HepG2 (cell line): Measurements from ENCODE around the gene CLDN4. TPM values are rescaled to one million over a fixed set of nuclear protein-coding genes. Genes with fewer than 3 reads are reported as not detected.

Experiments used
- ATM ChIP-seq: fragments of 450-650 bp; IDR thresholded peaks from 2 replicates; pipeline ENCODE4 v1.7.1; 2017; ENCODE audit warnings: mild to moderate bottlenecking, borderline replicate concordance
- ESRRA ChIP-seq: sonication (generic); formaldehyde crosslinking; IDR thresholded peaks from 2 replicates; pipeline ENCODE4 v1.5.1; 2020; ENCODE audit warnings: mild to moderate bottlenecking, low read depth, missing genetic modification reagents
- HNRNPUL1 ChIP-seq: fragments of 200-400 bp; formaldehyde crosslinking; IDR thresholded peaks from 2 replicates; pipeline ENCODE4 v1.6.1; 2017; ENCODE audit warnings: low read depth, mild to moderate bottlenecking, low read length, moderate library complexity
- MAFF ChIP-seq: IDR thresholded peaks from 2 replicates; pipeline ENCODE4 v1.6.1; 2011; ENCODE audit warnings: low read depth, low read length, improper control_type of control experiment
- NFYC ChIP-seq: IDR thresholded peaks from 2 replicates; pipeline ENCODE4 v1.6.1; 2016; ENCODE audit warnings: missing genetic modification reagents, missing compliant biosample characterization
- POGZ ChIP-seq: sonication (generic); formaldehyde crosslinking; IDR thresholded peaks from 2 replicates; pipeline ENCODE4 v1.4.0; 2020; ENCODE audit warnings: mild to moderate bottlenecking, missing genetic modification reagents
- RCOR2 ChIP-seq: IDR thresholded peaks from 2 replicates; pipeline ENCODE4 v1.6.1; 2016; ENCODE audit warnings: missing biosample characterization, missing genetic modification reagents
- SATB2 ChIP-seq: sonication (generic); formaldehyde crosslinking; IDR thresholded peaks from 2 replicates; pipeline ENCODE4 v1.5.0; 2020; ENCODE audit warnings: missing genetic modification reagents
- SOX13 ChIP-seq, 3 experiments: fragments of 450-650 bp in 1 of 3; sonication (generic) in 1 of 3; formaldehyde crosslinking in 1 of 3; IDR thresholded peaks in 2 of 3; conservative IDR thresholded peaks in 1 of 3; 2 replicates each; pipeline versions ENCODE4 v1.5.0 to v1.6.1; 2016 to 2020; ENCODE audit warnings: antibody characterized with exemption in 1 of 3, mild to moderate bottlenecking in 1 of 3, missing compliant biosample characterization in 1 of 3, missing genetic modification reagents in 1 of 3, moderate library complexity in 1 of 3
- SRSF4 ChIP-seq: fragments of 200-400 bp; formaldehyde crosslinking; IDR thresholded peaks from one replicate; pipeline ENCODE4 v1.6.1; 2018; ENCODE audit warnings: mild to moderate bottlenecking, low read depth, low read length, moderate library complexity; ENCODE audit not compliant: poor library complexity, severe bottlenecking
- TBP ChIP-seq: sonication (generic); formaldehyde crosslinking; IDR thresholded peaks from 2 replicates; pipeline ENCODE4 v1.5.0; 2020; ENCODE audit warnings: missing genetic modification reagents
- ZC3H4 ChIP-seq: sonication (generic); formaldehyde crosslinking; IDR thresholded peaks from 2 replicates; pipeline ENCODE4 v1.4.0; 2020; ENCODE audit warnings: missing genetic modification reagents, borderline replicate concordance
- ZNF282 ChIP-seq: fragments of 450-650 bp; IDR thresholded peaks from 2 replicates; pipeline ENCODE4 v1.6.1; 2018; ENCODE audit not compliant: partially characterized antibody
- ZNF3 ChIP-seq: IDR thresholded peaks from 2 replicates; pipeline ENCODE4 v1.7.0; 2017; ENCODE audit warnings: inconsistent platforms
- ZNF30 ChIP-seq: sonication (generic); formaldehyde crosslinking; IDR thresholded peaks from 2 replicates; pipeline ENCODE4 v1.5.0; 2020; ENCODE audit warnings: mild to moderate bottlenecking, missing genetic modification reagents
- ZNF468 ChIP-seq: sonication (generic); formaldehyde crosslinking; IDR thresholded peaks from 2 replicates; pipeline ENCODE4 v1.8.0; 2022; ENCODE audit warnings: mild to moderate bottlenecking, moderate library complexity, missing genetic modification reagents
- ZNF615 ChIP-seq: sonication (generic); formaldehyde crosslinking; IDR thresholded peaks from 2 replicates; pipeline ENCODE4 v1.5.0; 2020; ENCODE audit warnings: mild to moderate bottlenecking, missing genetic modification reagents, borderline replicate concordance
- ZNF660 ChIP-seq: sonication (generic); formaldehyde crosslinking; IDR thresholded peaks from 2 replicates; pipeline ENCODE4 v1.5.1; 2020; ENCODE audit warnings: mild to moderate bottlenecking, low read depth, missing genetic modification reagents, borderline replicate concordance
- ZNF75D ChIP-seq: sonication (generic); formaldehyde crosslinking; IDR thresholded peaks from 2 replicates; pipeline ENCODE4 v1.8.1; 2023; ENCODE audit warnings: missing genetic modification reagents, mild to moderate bottlenecking, borderline replicate concordance
- polyA plus RNA-seq, 8 experiments: library from polyadenylated mRNA; depleted of rRNA in 3 of 8; stranded (reverse) in 7 of 8; unstranded in 1 of 8; fragments of >200 nt; fragmentation: Illumina TruSeq in 4 of 8; extraction: Trizol in 4 of 8; gene quantifications; 2 replicates each; pipeline versions ENCODE4 v1.2.1 to v1.2.3, GENCODE V29; 2011 to 2016; ENCODE audit warnings: low read depth in 4 of 8, missing spikeins in 1 of 8, mixed read lengths in 1 of 8; ENCODE audit not compliant: insufficient read depth in 1 of 8
- total RNA-seq, 5 experiments: library from RNA; depleted of rRNA; stranded (reverse); fragments of >200 nt; fragmentation: Illumina TruSeq; extraction: Trizol; gene quantifications; 2 replicates each; pipeline ENCODE4 v1.2.3, GENCODE V29; 2016; ENCODE audit warnings: low read depth in 1 of 5
- TF ChIP-seq, protein P1 (sequence below): sonication (generic); formaldehyde crosslinking; IDR thresholded peaks from 2 replicates; pipeline ENCODE4 v1.4.0; 2020; ENCODE audit warnings: missing genetic modification reagents, low read depth, mild to moderate bottlenecking, borderline replicate concordance
- TF ChIP-seq, protein P2 (sequence below): sonication (generic); formaldehyde crosslinking; IDR thresholded peaks from 2 replicates; pipeline ENCODE4 v1.8.1; 2023; ENCODE audit warnings: mild to moderate bottlenecking, moderate library complexity, missing genetic modification reagents
- TF ChIP-seq, protein P3 (sequence below): sonication (generic); formaldehyde crosslinking; IDR thresholded peaks from 2 replicates; pipeline ENCODE4 v1.8.0; 2022; ENCODE audit warnings: mild to moderate bottlenecking, missing genetic modification reagents, moderate library complexity
- TF ChIP-seq, protein P4 (sequence below): sonication (generic); formaldehyde crosslinking; conservative IDR thresholded peaks from 2 replicates; pipeline ENCODE4 v1.8.1; 2023; ENCODE audit warnings: missing genetic modification reagents
- TF ChIP-seq, protein P5 (sequence below): sonication (generic); formaldehyde crosslinking; IDR thresholded peaks from 2 replicates; pipeline ENCODE4 v1.4.0; 2020; ENCODE audit warnings: mild to moderate bottlenecking, missing genetic modification reagents

Gene CLDN4
- total and polyA plus RNA-seq, 2 of the 13 experiments (the other 11 are each of a cell fraction or from before 2014, with no cell fraction given): 28.2 to 35.7 TPM

DNA sequence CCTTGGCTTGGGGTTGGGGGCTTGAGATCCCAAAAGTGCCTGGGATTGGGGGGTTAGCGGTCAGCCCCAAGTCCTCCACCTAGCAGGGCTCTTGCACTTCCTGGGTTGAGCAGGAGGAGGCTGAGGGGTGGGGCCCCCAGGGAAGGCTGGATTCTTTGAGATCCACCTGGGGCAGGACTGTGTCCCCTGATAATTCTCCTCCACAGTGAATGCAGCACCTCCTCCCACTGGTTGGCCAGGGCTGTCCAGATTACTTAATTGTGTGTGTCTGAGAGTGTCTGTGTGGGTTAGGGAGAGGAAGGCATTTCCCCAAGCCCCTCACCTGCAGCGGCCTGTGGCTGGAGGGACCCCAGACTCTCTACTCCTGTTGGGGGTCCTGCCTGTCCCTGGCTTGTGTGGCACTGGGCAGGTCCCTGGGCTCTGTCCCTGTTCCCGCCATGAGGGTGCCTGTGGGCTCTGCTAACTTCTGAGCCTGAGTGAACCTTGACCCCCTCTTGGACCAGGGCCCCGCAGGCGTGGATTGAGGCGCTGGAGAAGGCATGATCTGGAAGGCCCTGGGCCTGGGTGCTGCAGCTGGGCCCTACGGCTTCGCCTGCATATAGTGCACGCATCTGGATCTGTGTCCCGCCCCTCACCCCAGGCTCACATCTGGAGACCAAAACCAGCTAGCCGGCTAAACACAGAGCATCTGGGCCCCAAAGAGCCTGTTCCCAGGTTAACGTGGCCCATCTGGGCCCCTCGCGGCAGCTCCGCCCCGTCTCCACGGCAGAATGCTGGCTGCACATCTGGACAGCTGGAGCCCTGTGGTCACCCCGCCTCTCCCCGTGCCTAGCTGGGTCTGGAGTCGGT, 40.6 kb downstream of the CLDN4 start (continued):
- no peak for TF ChIP-seq HNRNPUL1
- TF ChIP-seq ZNF468 (CRISPR knock-in tag): no peak
- TF ChIP-seq ZNF282: no peak
- TF ChIP-seq SOX13 (IDR thresholded peaks at IDR 0.05): no peak
- TF ChIP-seq SOX13 (CRISPR knock-in tag; conservative IDR thresholded peaks at IDR 0.05 in 1 of 2, IDR thresholded peaks at IDR 0.05 in 1 of 2): no peak
- TF ChIP-seq ZNF30: no peak
- TF ChIP-seq ZNF615: no peak
- TF ChIP-seq, protein P1, sequence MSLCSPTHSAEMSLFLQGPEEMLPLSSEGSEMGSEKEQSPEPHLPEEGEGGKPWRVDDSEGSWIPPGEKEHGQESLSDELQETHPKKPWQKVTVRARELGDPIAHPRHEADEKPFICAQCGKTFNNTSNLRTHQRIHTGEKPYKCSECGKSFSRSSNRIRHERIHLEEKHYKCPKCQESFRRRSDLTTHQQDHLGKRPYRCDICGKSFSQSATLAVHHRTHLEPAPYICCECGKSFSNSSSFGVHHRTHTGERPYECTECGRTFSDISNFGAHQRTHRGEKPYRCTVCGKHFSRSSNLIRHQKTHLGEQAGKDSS: no peak
- TF ChIP-seq ESRRA (CRISPR knock-in tag): 0 out of 2 replicates have a peak, but pooled peaks have one; percentile 14
- no peak for TF ChIP-seq ZNF3 (CRISPR knock-in tag)
- no peak for TF ChIP-seq POGZ (CRISPR knock-in tag)
- TF ChIP-seq SATB2 (CRISPR knock-in tag): no peak
- no peak for TF ChIP-seq ZC3H4 (CRISPR knock-in tag)
- TF ChIP-seq RCOR2 (CRISPR knock-in tag): no peak
- TF ChIP-seq, protein P2, sequence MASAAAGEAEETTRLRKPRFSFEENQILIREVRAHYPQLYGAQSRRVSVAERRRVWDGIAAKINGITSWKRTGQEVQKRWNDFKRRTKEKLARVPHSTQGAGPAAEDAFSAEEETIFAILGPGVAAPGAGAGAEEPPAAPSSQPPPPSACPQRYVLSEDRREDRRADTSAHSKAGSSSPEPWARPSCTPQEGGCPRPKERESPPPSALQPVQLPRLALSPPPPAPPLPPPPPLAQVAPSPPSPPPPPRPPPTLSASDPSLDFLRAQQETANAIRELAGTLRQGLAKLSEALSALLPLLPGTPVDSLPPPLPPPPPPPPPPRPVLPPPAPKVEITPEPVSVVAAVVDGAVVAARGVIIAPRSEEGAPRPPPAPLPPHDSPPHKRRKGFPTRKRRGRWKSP (CRISPR knock-in tag): no peak
- TF ChIP-seq SRSF4: no peak
- TF ChIP-seq ATM: no peak
- TF ChIP-seq TBP: no peak
- TF ChIP-seq ZNF75D (CRISPR knock-in tag): no peak
- TF ChIP-seq, protein P3, sequence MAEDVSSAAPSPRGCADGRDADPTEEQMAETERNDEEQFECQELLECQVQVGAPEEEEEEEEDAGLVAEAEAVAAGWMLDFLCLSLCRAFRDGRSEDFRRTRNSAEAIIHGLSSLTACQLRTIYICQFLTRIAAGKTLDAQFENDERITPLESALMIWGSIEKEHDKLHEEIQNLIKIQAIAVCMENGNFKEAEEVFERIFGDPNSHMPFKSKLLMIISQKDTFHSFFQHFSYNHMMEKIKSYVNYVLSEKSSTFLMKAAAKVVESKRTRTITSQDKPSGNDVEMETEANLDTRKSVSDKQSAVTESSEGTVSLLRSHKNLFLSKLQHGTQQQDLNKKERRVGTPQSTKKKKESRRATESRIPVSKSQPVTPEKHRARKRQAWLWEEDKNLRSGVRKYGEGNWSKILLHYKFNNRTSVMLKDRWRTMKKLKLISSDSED (CRISPR knock-in tag): no peak
- TF ChIP-seq, protein P4, sequence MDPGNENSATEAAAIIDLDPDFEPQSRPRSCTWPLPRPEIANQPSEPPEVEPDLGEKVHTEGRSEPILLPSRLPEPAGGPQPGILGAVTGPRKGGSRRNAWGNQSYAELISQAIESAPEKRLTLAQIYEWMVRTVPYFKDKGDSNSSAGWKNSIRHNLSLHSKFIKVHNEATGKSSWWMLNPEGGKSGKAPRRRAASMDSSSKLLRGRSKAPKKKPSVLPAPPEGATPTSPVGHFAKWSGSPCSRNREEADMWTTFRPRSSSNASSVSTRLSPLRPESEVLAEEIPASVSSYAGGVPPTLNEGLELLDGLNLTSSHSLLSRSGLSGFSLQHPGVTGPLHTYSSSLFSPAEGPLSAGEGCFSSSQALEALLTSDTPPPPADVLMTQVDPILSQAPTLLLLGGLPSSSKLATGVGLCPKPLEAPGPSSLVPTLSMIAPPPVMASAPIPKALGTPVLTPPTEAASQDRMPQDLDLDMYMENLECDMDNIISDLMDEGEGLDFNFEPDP (CRISPR knock-in tag): no peak
- TF ChIP-seq, protein P5, sequence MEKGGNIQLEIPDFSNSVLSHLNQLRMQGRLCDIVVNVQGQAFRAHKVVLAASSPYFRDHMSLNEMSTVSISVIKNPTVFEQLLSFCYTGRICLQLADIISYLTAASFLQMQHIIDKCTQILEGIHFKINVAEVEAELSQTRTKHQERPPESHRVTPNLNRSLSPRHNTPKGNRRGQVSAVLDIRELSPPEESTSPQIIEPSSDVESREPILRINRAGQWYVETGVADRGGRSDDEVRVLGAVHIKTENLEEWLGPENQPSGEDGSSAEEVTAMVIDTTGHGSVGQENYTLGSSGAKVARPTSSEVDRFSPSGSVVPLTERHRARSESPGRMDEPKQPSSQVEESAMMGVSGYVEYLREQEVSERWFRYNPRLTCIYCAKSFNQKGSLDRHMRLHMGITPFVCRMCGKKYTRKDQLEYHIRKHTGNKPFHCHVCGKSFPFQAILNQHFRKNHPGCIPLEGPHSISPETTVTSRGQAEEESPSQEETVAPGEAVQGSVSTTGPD (CRISPR knock-in tag): no peak
- TF ChIP-seq NFYC (CRISPR knock-in tag): no peak
- TF ChIP-seq MAFF: no peak
- no peak for TF ChIP-seq ZNF660 (CRISPR knock-in tag)
